ENCODE results near the gene ELMO1.

The ELMO1 gene, protein sequence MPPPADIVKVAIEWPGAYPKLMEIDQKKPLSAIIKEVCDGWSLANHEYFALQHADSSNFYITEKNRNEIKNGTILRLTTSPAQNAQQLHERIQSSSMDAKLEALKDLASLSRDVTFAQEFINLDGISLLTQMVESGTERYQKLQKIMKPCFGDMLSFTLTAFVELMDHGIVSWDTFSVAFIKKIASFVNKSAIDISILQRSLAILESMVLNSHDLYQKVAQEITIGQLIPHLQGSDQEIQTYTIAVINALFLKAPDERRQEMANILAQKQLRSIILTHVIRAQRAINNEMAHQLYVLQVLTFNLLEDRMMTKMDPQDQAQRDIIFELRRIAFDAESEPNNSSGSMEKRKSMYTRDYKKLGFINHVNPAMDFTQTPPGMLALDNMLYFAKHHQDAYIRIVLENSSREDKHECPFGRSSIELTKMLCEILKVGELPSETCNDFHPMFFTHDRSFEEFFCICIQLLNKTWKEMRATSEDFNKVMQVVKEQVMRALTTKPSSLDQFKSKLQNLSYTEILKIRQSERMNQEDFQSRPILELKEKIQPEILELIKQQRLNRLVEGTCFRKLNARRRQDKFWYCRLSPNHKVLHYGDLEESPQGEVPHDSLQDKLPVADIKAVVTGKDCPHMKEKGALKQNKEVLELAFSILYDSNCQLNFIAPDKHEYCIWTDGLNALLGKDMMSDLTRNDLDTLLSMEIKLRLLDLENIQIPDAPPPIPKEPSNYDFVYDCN

DNA sequence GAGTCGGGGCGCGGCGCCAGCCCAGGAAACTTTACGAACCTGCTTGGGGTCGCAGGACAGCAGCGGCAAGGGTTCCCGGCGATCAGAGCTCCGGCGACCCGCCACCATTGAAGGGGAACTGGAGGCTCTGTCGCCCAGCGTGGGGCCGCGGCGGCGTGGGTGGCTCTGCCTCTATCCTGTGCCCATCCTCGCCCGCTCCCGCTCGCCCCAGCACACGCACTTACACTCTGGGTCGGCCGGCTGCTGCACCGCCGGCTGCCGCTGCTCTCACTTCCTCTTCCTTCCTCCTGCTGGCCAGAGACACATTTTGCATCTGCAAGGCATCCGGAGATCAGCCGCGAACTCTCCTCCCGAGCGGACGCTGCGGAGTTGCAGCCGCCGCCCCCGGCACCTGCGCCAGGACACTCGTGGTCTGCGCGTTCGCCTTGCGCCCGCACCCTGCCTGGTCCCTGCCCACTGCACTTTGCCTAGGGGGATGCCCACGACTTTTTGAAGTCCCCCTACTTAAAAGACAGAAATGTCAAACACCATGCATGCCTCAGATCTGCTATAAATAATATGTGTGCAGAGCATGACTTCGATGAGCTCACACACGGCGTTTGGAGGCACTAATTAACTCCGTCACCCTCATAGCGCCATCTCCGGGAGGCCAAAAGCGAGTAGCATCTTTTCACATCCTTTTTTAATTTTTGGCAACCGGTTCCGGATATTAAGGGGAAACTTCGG, at the start of gene ELMO1:
ELMO1 (minus strand) TSS at position 229 of the 726 bp plus-strand sequence. CDS start 106,174 bp downstream, outside the sequence.
- DNase-seq (peak; percentile 78), ATAC-seq (peak; percentile 82)

DNA sequence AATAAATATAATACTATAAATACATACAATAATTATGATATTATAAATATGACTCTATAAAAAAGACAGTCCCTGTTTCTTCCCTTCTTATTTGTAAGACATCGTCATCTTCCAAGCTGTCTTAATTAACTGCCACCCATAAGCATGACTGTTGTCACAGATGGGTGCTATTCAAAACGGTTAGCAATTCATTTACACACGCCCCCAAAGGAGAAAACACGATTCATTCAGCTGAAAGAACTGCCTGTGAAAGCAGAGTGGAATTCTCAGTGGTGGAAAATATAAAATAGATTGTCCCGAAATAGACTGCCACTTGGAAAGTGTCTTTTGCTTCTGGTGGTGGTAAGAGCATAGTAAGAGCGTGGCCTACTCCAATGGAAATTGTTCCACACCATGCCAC, 48.9 kb upstream of the ELMO1 start:
- ATAC-seq = no peak
- no peak for DNase-seq

DNA sequence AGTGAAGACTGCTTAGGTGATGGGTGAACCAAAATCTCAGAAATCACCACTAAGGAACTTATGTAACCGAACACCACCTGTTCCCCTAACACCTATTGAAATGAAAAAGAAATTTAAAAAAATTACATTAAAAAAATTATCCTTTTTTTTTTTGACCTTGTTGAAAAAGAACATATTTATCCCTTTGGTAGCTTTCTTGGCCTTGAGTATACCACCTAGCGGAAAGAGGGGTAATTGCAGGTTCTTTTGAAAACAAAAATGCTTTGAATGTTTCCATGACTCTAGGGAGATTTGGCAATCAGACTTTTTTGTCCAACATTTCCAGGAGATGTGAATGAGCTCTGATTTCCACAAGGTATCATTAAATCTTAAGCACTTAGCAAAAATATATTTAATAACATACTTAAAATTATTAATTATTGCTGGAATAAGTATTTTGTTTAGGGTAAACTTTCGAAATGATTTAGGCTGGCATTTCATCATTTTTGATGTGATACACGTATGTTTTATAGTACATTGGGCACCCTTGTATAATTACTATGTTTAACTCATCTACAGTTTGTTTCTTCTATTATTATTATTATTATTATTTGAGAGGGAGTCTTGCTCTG, 47.0 kb upstream of the ELMO1 start:
- ATAC-seq (no peak), DNase-seq (no peak)

DNA sequence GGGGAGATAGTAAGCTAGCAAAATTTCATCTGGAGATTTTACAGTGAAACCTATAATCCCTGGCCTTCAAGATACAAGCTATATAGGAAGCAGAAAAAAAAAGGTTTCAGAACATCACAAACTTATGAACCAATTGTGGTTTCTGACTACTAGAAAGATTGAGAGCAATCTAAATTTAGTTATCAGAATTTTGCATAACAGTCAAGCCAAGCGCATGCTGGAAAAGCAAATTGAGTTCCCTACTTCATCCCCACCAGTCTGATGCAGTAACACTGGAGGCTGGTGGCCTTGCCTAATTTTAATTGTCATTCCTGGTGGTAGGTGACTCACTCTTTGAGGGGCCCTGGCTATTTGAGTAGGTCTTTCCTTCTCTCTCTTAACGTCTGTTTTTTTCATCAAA, 46.3 kb upstream of the ELMO1 start:
- no peak for ATAC-seq
- DNase-seq = no peak

DNA sequence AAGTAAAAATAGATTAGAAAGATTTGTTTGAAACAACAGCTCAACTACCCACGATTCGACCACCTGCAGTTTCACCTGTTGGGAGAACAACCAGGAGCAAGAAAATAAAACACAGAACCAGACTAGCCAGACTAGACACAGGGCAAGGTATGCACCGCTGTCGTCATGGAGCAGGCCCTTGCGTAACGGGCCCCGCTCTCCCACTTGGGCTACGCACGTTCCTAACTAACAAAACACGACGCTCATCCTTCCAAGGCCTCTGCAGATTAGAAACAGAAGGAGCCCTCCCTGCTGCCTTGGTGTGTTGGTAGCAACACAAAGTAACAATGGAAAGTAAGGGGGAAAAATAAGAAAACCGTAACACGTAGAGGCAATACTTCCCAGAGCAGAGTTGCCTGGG, 45.1 kb upstream of the ELMO1 start:
- DNase-seq = no peak
- no peak for ATAC-seq

DNA sequence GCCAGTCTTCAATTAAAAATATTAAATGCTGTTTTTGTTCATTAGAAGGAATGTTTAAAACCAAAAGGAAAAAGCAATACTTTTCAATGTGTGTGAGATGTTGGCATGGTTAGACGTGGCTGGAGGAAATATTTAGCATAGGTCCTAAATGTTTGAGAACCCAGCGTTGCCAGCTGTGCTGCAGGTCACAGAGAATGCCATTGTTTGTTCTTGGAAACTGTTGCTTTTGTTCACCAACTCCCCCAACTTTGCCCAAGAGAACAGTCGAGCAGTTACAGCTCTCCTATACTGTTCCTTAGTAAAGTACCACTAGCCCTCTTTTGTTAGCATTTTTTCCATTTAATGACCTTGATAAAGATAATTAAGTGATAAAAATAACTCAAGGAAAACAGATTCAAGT, 44.5 kb upstream of the ELMO1 start:
- ATAC-seq (no peak), DNase-seq (no peak)

DNA sequence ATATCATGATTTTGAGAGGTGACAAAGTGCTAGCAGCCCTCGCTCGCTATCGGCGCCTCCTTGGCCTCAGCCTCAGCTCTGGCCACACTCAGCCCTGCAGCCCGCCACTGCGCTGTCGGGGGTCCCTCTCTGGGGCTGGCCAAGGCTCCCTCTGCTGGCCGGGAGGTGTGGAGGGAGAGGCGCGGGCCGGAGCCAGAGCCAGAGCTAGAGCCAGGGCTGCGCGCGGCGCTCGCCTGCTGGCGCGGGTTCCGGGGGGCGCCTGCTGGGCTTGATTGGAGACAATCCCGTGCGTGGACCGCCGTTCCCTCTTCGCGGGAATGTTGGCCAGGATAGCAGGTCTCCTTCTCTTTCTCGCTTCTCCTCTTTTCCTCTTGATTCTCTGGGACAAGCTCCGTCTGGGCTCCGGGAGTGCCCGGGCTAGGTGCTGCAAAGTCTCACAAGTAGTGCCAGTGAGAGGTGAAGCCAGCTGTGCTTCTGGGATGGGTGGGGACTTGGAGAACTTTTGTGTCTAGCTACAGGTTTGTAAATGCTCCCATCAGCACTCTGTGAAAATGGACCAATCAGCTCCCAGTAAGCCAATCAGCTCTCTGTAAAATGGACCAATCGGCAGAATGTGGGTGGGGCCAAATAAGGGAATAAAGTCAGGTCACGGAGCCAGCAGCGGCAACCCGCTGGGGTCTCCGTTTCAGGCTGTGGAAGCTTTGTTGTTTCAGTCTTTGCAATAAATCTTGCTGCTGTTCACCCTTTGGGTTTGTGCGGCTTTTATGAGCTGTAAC, 43.4 kb upstream of the ELMO1 start:
- no peak for ATAC-seq
- DNase-seq = no peak

DNA sequence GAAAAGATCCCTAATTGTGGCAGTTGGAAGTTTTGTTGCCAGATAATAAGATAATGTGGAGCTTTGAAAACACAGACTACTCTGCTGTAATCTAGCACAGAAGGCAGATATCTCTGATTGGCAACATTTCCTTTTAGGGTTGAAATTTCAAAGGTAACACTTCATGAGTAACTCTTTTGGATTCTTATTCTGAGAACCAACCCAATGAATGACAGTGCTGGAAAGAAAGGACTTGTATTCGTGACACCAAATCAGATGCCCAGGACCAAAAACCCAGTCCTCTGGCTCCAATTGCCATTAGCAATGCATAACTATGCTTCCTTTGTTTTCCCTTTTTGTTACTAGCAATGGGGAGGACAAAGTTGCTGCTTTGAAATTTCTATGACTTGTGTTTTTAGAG, 41.0 kb upstream of the ELMO1 start:
- no peak for DNase-seq
- ATAC-seq = no peak

DNA sequence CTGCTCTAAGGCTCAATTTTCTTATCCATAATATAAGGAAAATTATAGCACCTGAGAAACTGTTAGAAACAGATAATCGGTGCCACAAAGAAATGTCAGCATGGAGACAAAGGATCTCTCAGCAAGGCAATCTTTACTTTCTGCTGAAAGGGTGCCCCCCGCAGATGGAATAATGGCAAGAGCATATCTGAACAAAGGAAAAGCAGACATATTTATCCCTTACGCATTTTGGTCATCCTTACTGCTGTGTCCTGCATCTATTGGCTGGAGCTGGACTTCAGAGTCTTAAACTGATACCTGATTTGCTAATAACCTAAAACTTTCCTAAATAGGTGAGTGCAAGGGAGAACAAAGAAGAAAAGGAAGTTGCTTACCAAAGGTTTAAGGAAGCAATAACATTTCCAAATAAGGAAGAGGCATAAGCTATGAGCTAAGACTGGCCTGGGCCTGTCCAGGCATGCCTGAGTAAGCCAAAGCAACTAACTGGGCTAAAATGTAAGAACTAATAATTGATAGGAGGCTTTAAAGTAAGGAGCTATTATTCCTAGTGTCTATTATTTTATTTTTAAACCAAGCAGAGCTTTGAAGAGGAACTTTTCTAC, 39.6 kb upstream of the ELMO1 start:
- no peak for DNase-seq
- no peak for ATAC-seq

DNA sequence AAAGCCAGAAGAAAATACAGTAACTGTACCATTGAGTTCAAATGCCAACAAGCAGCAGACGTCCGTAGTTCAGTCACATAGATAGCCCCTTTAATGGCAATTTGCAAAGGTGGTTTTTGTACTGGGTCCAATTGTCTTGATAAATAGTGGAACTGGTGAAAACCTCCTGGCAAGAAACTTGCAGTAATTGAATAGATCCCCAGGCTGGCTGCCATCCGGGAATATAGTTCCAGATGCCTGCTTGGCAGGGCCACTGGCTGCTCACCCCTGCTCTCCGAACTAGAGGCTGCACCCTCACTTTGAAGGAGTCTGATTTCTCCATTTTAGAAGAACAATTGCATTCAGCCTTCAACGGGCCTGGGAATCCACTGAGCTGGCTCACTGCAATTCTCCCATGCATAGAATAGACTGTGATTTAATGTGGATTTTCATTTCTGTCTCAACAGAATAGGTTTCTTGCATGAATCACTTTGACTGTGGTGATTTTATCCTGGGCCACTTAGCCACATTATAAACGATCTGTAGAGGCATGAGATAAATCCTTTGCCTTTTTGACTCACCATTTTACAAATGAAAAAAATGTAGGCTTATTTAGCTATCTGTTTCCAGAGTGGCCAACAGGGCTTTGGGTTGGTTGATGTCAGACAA, 35.9 kb upstream of the ELMO1 start:
- ATAC-seq (no peak), DNase-seq (no peak)

DNA sequence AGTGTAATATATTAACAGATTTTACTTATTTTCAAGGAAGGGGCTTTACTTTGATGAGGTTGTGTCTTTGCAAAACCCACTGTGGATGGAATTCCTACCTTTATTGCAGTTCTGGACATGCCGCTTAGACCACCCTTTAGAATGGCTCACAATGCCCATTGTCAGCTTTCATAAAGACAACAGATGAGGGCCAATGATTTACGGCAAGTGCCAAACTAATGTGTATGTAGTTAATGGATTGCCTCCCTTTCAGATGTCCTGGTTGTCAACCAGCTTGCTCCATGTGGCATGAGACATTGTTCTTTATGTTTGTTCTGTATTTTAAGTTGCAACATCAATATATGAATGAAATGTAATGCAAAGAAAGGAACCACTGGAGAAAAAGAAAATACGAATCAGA, 35.0 kb upstream of the ELMO1 start:
- no peak for ATAC-seq
- no peak for DNase-seq

DNA sequence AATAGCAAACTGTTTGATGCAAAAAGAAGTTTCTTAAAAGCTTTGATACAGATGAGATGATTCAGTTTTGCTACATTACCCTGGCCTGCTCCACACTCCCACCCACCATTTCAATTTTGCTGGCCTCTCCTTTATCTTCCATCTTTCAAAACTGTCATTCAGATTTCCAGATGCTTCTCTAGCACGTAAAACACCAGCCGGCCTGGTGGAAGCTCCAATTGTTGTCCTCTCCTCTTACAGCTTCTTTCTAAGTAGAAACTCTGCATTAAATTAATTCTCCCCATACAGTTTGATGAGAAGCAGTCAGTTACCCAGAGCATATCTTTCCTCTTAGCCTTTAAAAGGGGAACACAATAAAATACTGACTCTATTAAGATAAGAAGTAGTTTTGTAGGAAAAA, 34.3 kb upstream of the ELMO1 start:
- no peak for DNase-seq
- no peak for ATAC-seq

DNA sequence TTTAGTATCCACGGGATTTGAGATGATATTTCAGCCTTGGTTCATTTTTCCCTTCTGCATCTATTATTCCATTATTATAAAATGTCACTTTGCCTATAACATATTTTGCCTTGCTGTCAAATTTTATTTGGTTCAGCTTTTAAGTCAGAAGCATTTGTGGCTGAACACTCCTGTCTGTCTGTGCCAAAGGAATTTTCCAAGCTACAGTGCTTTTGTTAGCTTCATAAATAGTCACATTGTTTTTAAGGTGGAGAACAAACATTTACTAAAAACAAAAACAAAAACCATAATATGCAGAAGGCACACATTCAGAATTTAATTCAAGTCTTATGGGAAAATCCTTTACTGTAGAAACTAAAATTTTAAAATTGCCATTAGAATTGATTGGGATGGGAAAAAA, 33.8 kb upstream of the ELMO1 start:
- ATAC-seq (no peak), DNase-seq (no peak)

DNA sequence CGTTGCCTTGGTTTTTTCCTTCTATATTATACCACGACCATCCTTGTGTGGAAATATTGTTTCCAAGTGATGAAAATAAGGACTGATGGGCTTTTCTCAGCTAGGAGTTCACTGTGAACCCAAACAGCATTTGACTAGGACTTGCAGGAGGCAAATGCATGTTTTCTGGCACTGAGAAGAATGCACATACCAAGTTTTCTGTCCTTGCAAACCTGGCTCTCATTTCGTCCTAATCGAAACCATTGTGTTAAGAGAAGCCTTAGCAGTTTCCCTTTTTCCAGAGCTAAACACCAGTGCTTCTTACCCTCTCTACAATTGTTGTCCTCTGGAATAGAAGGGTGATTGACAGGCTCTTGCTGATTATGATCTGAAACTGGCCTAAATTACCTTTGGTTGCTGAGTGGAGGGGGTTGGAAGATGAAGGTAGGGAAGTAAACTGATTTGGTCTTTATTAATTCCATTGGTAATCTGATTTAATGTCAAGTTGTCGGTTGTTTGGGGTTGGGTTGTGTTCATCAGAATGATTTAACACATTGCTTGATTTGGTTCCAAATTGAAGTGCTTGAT, 33.1 kb upstream of the ELMO1 start:
- DNase-seq (no peak), ATAC-seq (no peak)

DNA sequence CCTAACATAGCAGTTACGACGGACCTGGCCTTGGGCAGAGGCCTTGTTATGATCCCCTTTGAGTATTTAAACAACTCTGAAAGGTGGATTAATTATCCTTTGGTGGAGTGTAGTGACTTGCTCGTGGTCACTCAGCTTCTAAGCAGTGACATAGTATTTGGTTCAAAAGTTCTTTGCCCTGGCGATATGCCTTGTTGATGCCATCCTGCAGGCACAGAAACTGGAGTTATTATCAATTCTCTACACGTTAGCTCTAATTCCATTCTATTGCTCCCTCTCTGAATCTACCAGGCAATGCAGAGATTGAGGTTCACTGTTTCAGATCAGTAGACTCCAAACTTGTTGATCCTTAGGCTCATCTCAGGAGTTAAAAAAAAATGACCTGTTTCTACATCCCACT, 32.5 kb upstream of the ELMO1 start:
- ATAC-seq = no peak
- DNase-seq = no peak

DNA sequence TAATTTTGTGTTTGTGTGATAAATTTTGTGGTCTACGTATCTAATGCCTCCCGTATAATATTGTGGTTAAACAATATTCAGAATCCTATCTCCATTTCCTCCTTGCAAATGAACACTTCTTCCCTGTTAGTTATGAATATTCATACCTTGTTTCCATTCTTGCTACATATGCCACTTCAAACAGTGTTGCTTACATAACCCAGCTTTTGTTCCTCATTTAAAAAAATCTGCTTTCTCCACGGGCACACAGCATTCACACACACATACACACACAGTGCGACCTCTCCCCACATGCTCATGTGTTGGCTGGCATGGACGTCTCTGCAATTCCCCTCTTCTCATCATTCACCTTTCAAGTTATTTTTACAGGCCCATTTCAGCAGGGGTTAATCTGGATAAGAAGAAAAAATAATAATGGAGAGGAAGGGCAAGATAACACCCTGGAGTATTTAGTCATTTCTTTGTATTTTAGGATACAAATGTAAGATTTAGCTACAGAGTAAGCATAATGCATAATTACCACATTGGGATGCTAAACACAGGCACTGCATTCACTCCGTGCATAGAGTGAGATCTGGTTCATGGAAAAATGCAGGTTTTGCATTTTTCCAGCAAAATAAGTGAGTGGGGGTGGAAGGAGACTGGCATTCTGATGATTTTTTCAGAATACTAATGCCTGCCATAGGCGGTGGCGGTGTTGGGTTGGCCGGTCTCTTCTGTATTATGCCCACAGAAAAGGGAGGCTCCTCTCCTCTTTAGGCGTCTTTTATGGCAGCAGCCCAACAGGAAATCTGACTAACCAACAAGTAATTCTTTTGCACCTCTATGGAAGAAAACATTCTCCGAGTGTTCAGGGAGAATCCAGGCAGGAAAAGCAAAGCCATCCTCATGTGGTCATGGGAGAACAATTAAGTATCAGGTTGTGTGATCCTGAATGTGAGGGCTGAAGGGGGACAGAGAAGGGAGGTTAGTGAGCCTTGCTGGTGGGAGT, 31.7 kb upstream of the ELMO1 start:
- no peak for ATAC-seq
- no peak for DNase-seq

DNA sequence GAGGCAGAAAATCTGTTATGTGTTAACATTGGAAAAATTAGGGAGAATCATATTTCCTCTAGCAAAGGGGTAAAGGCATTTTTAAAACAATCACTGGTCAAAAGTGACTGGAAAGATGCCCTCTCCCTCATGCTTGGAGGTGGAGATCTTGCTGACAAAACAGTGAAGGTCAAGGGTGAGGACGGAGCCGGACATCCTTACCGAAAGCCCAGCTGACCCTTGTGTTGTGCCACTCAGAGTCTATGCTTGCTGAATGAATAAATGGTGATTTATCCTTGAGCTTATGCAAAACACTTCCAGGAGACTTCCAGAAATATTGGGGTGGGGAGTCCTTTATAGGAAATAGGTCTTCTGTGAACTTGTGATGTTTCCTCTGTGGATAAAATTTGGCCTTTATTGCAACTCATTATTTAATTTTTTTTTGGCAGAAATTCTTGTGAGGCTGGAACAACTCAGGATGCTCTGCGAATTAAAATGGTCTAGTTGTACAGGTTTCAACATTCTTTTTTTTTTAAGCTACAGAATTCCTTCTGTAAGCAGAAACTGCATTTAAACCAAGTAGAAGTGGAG, 28.3 kb upstream of the ELMO1 start:
- DNase-seq = no peak
- no peak for ATAC-seq

DNA sequence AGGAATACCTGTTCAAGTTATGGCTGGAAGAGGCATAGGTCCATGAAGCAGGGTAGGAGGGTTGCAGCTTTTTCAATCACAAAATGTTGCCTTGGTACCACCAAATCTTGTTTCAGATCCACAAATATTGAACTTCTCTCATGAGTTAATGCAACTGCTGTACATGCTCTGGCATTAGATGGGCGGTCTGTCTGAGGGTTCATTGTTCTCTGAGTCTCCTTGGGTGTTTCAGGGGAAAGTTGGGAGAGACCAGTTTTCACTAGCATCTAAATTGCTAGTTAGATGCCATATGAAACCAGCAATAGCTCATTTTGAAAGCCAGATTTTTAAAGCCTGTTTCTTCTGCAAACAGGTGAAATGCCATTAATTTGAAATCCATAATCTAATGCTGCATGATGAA, 27.8 kb upstream of the ELMO1 start:
- ATAC-seq = no peak
- no peak for DNase-seq

DNA sequence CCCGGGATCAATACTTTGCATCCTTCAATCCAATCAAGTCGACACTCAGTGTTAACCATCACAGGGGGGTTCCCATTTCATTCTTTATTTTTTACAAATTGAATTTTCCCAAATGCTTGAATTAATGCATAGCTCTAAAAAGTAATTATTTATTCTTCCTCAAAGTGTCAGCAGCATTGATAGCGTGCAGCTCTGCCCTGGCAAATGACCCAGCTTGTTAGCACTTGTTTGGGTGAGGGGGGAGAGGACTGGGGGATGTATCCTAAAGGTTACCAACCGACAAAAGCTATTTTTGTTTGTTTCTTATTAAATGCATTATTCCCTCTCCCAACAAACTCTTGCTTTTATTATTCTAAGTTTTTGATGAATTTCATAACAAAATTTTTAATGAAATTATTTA, 27.0 kb upstream of the ELMO1 start:
- no peak for DNase-seq
- ATAC-seq = no peak
